ENCODE data around the gene XRN2. TPM values are rescaled to one million over a fixed set of nuclear protein-coding genes. Genes with fewer than 3 reads are reported as not detected.
"Not testable (repeated sequence)": the region's sequence is repeated elsewhere in the genome, so short reads cannot be mapped to it uniquely, and the experiment has no call there.

The XRN2 gene
- total RNA-seq, 1 experiment from 2014 or later: 97.8 TPM

DNA sequence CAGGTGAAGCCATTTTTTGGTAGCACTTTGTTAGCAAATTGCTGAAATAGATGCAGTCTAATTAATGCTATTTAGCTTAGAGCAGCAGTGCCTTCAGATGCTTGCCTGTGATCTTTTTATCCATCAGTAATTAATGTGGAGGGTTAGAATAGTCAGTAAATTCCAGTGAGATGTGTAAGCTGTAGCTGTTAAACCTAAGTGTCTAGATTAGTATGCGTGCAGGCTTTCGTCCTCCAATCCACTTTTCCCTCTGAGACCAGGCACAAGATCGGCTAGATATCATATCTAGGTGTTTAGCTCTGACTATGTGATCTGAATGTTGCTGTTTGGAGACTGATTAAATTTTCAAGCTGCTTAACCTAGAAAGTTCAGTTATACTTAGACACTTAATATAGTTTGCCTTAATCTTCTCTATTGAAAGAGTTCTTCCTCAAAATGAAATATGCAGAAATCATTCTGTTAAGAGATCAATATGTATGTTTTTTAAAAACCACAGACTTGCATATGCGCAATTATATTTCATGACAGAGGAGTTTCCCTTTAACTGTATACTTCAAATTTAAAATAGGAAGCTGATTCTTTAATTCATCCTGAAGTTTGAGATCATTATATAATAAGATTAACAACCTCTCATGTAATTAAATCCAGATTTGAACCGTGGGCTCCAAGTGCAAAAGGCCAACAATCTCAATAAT lies 41.2 kb downstream of the XRN2 start:
- no peak for DNase-seq (ENCODE audit: extremely low read depth, low read depth)

DNA sequence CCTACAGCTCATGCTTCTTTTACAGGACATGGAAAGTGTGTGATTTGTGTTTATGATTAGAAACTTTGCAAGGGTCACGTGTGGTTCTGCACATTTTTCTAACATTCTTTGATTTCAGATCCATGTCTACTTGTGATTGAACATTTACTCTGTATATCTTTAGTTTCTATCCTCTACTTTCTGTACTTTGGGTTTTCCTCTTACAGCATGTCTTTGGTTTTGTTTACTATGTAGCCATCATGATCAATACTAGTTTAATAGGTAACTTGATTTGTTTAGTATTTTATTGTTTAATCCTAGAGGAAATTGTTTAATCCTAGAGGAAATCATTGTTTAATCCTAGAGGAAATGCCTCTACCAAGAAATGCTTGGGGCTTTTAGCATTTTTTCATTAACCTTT lies 41.8 kb downstream of the XRN2 start:
- no peak for DNase-seq (ENCODE audit: extremely low read depth, low read depth)

DNA sequence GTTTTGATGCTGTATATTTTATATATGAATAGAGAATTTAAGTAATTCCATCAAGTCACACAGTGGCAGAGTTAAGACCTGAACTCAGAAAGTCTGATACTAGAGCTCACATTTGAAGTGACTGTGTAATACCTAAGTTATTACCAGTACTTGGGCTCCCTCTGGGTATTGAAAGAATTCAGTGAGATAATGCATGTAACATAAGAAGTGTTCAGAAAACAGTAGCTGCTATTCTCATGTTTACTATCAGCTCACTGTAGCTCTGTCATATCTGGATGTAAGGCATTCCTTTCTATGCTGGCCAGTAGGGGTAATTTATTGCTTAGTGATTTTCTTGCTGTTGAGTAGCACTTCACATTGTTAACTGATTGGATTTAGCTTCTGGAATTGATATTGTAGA lies 49.6 kb downstream of the XRN2 start:
- DNase-seq (ENCODE audit: extremely low read depth, low read depth): no peak

DNA sequence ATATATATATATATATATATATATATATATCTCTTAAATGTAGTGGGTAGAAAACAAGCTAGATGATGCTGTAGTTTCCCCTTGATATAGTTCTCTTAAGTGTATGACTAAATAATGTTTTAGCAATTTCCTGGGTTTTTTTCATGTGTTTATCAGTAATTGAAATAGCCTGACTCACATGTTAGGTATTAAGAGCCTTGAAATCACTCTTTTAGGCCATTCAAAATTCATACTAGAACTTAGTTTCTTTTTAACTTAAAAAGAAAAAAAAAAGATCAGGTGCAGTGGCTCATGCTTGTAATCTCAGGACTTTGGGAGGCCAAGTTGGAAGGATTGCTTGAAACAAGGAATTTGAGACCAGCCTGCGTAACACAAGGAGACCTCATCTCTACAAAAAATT lies 50.1 kb downstream of the XRN2 start:
- DNase-seq (ENCODE audit: extremely low read depth, low read depth): no peak

DNA sequence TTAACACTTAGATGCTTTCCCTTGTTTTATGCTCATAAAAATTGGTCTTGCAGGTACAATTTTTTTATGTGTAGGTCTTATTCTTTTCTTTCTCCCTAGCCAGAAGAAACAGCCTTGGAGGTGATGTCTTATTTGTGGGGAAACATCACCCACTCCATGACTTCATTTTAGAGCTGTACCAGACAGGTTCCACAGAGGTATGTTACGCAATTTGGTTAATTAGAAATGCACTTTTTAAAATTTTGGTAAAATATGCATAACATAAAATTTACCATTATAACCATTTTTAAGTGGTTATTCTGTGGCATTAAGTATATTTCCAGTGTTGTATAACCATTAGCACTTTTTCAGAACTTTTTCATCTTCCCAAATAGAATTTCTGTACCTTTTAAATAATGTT lies 52.9 kb downstream of the XRN2 start:
- DNase-seq (ENCODE audit: extremely low read depth, low read depth): no peak

DNA sequence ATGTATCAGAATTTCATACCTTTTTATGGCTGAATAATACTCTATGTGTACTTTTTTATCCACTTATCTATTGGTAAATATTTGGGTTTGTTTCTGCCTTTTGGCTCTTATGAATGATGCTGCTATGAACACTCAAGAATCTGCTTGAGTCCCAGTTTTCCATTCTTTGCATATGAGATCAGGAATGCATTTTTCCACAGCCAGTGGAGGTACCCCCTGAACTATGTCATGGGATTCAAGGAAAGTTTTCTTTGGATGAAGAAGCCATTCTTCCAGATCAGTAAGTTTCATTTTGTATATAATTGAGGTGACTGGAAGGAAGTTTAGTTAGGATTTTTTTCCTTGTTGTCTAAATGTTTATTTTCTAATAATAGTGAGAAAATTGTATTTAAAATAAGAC lies 53.3 kb downstream of the XRN2 start:
- DNase-seq (ENCODE audit: extremely low read depth, low read depth): no peak

DNA sequence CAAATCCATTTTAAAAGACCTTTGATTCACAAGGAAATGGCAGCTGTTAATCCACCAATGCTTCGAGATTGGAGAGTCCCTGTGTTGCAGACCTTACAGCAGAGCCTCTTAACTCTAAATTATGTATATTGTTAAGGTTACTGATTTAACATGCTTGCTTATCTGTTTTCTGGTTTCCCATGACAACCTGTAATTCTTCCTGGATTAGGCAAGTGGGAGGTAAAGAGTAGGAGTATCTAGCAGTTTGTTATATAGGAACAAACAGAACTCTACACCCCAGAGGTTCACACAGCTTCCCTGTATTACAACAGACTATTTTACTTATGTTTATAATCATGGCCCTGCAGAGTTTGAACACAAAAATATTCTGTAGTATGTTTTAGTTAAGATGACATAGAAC lies 54.7 kb downstream of the XRN2 start:
- DNase-seq (ENCODE audit: extremely low read depth, low read depth): no peak

DNA sequence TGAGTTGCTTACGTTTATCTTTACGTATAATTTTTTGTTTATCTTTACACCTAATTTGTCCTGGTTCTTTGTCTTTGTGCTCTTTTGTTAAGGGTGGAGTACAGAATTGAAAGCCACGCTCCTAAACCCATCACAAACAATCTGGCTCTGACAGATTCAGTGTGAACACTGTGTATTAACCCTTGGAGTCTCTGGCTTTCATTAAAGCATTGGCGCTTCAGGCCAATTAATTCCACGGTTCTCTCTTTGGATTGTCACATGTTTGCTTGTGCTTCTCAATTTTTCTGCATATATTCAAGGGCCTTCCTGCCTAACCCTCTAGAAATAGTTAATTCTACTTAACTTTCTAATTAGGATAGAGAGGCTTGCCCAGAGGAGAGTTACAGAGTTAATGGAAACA lies 55.6 kb downstream of the XRN2 start:
- no peak for DNase-seq (ENCODE audit: extremely low read depth, low read depth)

DNA sequence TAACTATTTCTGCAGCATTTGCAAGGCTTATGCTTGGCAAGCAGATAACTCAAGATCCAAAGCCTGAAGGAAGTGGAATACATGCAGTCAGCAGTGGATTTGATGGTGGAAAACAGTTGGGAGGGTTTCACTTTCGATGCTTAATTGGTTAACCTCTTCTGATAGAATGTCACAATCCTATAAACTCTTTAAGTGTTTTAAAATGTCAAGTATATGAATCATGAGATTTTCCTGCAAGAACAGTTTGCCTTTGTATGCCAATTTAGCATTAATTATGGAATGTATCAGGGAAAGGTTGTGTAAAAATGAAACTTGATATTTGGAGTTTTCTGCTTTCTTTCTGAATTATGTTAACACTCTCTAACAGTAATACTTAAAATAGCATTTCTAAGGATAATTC lies 57.6 kb downstream of the XRN2 start:
- no peak for DNase-seq (ENCODE audit: extremely low read depth, low read depth)

DNA sequence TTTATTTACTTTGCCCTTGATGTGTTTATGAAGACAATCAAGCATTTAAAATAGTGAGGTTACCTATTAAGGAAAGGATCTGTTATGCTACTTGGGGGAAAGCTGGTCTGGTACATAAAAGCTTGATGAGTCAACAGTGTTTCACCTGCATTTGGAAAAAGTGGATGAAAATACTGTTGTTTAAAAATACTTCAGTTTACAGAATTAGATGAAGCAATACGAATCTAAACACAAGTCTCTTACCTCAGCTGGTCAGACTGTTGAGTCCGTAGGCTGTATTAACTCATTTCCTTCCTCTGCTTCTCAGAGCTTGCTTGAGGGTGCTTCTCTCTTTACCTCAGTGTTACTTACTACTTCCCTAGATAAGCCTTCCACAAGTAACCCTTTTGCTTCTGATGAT lies 58.1 kb downstream of the XRN2 start:
- DNase-seq (ENCODE audit: extremely low read depth, low read depth): no peak

DNA sequence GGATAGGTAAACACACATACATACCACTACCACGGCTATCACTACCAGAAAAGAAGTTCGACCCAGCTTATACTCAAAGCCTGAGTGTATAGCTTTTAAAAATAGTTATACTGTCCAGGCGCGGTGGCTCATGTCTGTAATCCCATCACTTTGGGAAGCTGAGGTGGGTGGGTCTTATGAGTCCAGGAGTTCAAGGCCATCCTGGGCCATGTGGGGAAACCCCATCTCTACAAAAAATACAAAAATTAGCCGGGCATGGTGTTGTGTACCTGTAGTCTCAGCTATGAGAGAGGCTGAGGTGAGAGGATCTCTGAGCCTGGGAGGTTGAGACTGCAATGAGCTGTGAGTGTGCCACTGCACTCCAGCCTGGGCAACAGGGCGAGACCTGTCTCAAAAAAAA lies 61.3 kb downstream of the XRN2 start:
- no peak for DNase-seq (ENCODE audit: extremely low read depth, low read depth)

DNA sequence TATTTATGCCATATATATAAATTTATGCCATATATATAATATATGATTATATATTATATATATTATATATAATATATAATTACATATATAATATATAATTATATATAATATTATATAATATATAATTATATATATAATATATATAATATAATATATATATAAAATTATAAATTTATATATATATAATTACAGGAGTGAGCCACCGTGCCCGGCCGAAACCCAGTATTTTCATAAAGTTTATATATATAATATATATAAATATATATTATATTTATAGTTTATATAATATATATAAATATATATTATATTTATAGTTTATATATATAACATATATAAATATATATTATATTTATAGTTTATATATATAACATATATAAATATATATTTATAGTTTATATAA lies 62.6 kb downstream of the XRN2 start:
- no peak for DNase-seq (ENCODE audit: extremely low read depth, low read depth)

DNA sequence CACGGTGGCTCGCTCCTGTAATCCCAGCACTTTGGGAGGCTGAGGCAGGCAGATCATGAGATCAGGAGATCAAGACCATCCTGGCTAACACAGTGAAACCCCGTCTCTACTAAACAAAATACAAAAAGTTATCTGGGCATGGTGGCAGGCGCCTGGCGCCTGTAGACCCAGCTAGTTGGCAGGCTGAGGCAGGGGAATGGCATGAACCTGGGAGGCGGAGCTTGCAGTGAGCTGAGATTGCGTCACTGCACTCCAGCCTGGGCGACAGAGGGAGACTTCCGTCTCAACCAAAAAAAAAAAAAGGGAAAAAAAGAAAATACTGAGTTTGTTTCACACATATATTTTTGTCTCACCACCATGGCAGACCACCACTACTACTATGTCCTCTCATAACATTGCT lies 63.1 kb downstream of the XRN2 start:
- not testable (repeated sequence) for DNase-seq (ENCODE audit: extremely low read depth, low read depth)

DNA sequence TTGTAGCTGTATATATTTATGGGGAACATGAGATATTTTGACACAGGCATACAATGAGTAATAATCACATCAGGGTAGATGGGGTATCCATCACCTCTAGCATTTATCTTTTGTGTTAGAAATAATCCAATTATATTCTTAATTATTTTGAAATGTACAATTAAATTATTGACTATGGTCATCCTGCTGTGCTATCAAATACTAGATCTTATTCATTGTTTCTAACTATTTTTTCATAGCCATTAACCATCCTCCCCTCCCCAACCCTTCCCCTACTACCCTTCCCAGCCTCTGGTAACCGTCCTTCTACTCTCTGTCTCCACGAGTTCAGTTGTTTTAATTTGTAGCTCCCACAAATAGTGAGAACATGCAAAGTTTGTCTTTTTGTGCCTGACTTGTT lies 65.7 kb downstream of the XRN2 start:
- DNase-seq (ENCODE audit: extremely low read depth, low read depth): no peak

DNA sequence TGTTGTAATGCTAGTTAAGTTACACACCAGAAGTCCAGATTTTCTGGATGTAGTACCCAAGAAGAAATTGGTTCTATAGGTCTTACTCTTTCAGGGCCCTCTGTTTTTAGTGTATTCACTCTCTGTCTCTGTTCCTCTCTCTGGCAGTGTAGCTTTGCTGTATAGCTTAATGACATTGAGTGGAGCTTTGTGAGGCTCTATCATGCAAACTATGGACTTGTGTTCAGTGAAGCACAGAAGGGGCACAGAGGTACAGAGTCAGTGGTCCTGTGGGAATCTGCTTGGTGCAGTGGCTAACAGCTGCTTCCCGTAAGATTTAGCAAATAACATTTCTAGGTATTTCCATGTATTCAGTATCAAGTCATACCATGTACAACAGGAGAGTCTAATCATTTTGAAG lies 68.1 kb downstream of the XRN2 start:
- no peak for DNase-seq (ENCODE audit: extremely low read depth, low read depth)

DNA sequence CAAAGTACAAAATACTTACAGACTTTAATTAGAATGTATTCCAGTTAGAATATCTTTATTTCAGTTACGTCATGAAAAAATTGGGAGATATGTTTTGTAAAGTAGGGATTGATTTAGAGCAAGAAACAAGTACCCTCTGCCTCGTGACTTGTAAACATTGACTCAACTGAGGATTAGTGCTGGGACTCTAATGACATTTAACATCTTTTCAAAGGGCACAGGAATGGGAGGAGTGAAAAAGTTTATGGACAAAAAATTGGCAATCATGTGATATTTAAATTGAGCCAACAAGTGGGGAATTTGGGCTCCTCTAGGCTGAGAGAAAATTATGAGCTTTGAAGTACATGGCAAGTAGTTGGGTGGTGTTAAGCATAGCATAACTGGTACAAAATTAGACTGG lies 68.9 kb downstream of the XRN2 start:
- no peak for DNase-seq (ENCODE audit: extremely low read depth, low read depth)

DNA sequence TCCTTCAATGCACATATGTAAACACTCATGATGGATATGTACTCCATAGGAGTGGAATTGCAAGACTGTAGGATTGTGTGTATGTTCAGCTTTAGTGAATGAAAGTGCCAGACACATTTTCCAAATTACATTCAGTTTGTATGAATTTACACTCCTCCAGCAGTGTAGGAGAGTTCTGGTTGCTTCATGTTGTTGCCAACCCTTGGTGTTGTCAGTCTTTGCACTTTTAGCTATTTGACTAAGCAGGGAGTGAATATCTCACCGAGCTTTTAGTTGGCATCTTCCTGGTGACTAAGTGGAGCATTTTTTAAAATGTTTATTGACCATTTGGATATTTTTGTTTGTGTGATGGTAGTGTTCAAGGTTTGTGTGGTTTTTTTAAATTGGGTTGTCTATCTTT lies 70.3 kb downstream of the XRN2 start:
- DNase-seq (ENCODE audit: extremely low read depth, low read depth): no peak

DNA sequence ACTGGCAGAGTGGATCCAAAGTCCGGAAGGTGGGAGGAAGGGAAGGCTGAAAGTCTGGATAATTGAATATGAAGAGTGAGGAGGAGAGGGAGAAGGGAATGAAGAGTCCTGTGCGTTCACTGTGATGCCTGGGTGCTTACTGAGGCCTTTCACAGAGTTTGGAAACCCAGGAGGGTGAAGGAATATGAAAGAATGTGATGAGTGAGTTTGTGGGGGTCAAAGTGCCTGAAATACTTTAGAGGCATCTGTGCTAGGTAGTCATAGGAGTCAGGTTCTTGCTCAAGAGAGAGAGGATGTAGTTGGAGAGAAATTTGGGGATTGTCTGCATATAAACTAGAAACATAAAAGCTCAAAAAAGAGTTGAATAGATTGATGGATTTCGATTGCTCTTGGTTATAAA lies 73.5 kb downstream of the XRN2 start:
- DNase-seq (ENCODE audit: extremely low read depth, low read depth): no peak

DNA sequence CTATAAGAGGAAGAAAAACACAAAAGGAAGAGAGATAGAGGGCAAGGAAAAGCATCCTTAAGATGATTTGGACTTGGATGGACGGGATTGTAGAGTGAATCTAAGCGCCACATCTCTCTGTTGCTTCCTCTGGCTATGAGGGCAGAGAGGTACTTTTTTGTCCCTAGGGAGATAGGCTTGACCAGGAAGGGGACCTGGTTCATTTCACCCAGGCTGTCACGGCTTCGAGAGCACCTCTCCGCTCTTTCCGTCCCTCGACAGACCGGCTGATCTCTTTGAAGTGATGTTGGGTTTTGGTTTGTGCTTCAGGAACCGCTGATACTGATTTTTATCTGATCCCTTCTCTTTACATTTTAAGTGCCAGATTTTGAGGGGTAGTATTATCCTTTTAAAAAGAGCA lies 74.6 kb downstream of the XRN2 start:
- no peak for DNase-seq (ENCODE audit: extremely low read depth, low read depth)

DNA sequence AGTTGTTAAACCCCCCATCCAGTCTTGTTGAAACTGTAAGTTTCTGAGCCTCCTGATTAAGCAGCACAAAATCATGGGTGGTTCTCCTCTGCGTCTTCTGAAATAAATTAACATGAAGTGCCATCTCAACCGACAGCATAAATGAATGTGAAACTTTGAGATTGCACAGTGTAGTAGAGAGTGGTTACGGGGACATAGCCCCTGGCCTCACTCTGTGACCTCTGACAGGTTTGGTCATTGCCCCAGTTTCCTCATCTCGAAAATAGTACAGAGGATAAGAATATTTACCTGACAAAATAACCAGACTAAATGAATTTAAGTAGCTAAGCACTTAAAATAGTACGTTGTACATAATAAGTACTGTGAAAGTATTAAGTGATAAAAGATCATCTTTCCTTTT lies 75.1 kb downstream of the XRN2 start:
- no peak for DNase-seq (ENCODE audit: extremely low read depth, low read depth)

DNA sequence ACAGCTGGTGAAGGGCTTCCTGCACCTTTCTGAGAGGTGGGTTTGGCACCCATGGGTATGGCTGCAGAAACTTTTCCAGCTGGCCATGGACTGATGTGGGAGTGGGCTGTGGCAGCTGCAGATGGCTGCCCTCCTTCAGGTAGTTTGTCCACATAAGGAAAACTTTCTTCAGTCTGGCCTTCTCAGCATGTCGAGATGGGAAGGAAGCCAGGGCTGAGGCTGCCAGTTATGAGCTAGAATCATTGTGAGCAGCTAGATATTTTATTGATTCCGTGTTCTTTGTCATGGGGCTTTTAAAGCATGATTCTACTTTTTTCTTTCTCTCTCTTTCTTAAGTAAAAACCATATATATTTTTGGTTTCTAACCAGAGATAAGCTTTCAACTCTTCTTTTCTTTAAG lies 77.6 kb downstream of the XRN2 start:
- DNase-seq (ENCODE audit: extremely low read depth, low read depth): no peak

DNA sequence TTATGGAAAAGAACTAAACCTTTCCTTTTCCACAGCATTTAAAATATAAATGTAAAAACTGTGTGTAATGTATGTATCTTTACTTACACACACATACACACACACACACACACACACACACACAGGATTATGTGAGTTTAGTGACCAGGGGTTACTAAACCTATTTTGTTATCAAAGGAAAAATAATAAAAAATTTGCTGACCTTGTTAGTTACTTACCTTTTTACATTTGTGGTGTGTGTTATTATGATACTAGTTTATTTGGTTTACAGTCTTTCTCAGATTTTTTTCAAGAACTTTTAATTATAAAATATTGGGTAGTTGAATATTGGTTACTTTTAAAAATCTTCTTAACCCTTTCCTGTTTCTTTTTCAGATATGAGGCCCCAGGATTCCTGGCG lies 78.5 kb downstream of the XRN2 start:
- no peak for DNase-seq (ENCODE audit: extremely low read depth, low read depth)

DNA sequence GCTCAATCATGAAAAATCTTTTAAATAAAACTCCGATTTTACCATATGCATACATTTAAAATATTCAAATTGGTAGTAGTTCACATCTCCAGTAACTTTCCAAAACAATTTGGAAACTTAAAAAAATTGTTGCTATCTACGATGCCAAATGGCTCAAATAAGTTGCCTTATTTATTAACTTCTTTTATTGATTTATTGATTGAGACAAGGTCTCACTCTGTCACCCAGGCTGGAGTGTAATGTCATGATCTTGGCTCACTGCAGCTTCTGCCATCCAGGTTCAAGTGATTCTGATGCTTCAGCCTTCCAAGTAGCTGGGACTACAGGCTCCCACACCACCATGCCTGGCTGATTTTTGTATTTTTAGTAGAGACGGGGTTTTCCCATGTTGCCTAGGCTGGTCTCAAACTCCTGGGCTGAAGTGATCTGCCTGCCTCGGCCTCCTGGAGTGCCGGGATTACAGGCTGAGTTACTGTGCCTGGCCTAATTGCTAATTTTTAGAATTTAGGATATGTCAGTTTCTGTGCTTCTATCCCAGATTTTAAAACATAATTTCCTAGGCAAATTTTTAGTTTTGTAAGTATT lies 81.3 kb downstream of the XRN2 start:
- DNase-seq (ENCODE audit: extremely low read depth, low read depth): no peak

Data from NCI-H460 (cell line).